Measurements from ENCODE around the gene TPM1. TPM values are rescaled to one million over a fixed set of nuclear protein-coding genes. Genes with fewer than 3 reads are reported as not detected.
A peak's percentile ranks its signal among the peaks of the same experiment; 100 is the strongest.

Gene TPM1
- total and polyA plus RNA-seq, 9 of the 15 experiments (the other 6 are each of a cell fraction or from before 2014, with no cell fraction given), result 8.1 to 53.9 (median 43.1) TPM

DNA sequence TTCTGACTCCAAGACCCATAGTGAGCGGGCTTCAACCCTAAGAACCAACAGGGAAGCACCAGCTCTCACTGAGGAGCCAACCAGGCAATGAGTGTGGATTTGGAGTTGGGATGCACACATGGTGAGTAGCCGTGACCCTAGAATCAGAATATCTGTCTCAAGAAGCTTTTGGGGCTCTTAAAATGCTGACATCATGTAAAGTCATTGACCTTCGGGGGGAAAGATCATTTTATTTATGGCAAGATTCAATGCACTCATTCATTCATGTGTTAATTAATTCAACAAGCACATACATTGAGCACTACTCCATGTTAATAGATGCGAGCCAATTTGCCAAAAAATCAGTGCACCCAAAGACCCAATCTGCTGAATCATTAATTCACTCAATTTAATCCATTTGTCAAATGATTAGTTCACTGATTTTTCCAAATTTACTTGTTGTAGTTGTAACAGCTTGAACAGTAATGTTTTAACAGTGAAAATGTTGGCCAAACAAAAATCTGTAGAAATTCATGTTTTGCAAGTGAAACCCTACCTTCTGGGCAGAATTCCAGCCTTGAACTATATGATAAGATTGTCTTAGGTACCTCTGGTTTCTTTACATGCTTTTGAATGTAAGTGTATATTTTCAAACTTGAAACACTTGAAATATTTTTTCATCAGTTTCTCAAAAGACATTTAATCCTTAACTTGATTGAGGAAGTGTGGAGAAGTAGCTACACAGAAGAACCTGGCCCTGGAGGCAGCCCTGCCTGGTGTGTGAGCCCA lies 49.3 kb downstream of the TPM1 start (continued):
- no peak for TF ChIP-seq ETV5 (CRISPR knock-in tag; IDR thresholded peaks at IDR 0.05; ENCODE audit: low read depth)
- TF ChIP-seq NCOR1 (IDR thresholded peaks at IDR 0.05), result no peak
- no peak for TF ChIP-seq DMBX1 (CRISPR knock-in tag; IDR thresholded peaks at IDR 0.05; ENCODE audit: borderline replicate concordance)
- no peak for TF ChIP-seq KAT2B (IDR thresholded peaks at IDR 0.05; ENCODE audit: low read depth, low read length)
- no peak for TF ChIP-seq SIX5 (IDR thresholded peaks at IDR 0.05; ENCODE audit: borderline replicate concordance in 1 of 2, insufficient read depth in 1 of 2, low read depth in 1 of 2, low read length in 2 of 2)
- no peak for TF ChIP-seq ZNF583 (CRISPR knock-in tag; IDR thresholded peaks at IDR 0.05)
- TF ChIP-seq MCM5 (IDR thresholded peaks at IDR 0.05; ENCODE audit: low read depth), result no peak
- TF ChIP-seq RBM34 (IDR thresholded peaks at IDR 0.05; ENCODE audit: borderline replicate concordance, insufficient read depth, low read length), result no peak
- TF ChIP-seq TRIM24 (IDR thresholded peaks at IDR 0.05), result no peak
- TF ChIP-seq MAFG (tag; conservative IDR thresholded peaks at IDR 0.05), result peak; percentile 52
- no peak for TF ChIP-seq PTTG1 (tag; IDR thresholded peaks at IDR 0.05; ENCODE audit: low read depth)
- peak; percentile 76 for TF ChIP-seq ZNF316 (IDR thresholded peaks at IDR 0.05)
- TF ChIP-seq KLF1 (tag; IDR thresholded peaks at IDR 0.05), result no peak
- no peak for TF ChIP-seq RHOXF2B (CRISPR knock-in tag; conservative IDR thresholded peaks at IDR 0.05)
- TF ChIP-seq SP1 (CRISPR knock-in tag; IDR thresholded peaks at IDR 0.05), result no peak
- TF ChIP-seq ZBTB1 (CRISPR knock-in tag; IDR thresholded peaks at IDR 0.05; ENCODE audit: borderline replicate concordance, low read depth), result no peak
- TF ChIP-seq ZNF23 (CRISPR knock-in tag; IDR thresholded peaks at IDR 0.05), result no peak
